DLD1 (cell line): ENCODE results near the gene PSMB10.

Experiments used
- in situ Hi-C: cut with HindIII; loops from 2 replicates; pipeline ENCODE4 v1.10.0; 2017; ENCODE audit warnings: low sequenced_read_pairs

The PSMB10 gene

DNA sequence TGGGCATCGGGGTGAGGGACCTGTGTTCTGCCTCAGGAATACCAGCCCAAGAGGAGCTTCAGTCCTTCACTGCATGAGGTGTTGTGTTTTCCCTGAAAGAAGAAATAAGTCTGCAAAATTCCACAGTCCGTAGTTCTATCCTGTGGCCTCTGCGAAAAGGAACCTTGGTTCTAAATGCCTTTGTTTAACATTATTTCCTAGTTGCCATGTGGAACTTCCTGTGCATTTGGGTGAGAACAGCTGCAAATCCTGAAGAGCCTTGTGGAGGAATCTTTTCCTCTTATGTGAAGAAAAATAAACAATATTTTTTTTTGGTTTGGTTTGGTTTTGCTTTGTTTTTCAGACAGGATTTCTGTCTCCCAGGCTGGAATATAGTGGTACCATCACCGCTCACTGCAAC, 33.8 kb downstream of the PSMB10 start:
- in situ Hi-C loops, result loop anchor here (25.0 kb wide), 1 partner anchor 109 kb away; the partner anchor contains the start of genes DDX28, DPEP2NB and DUS2

DNA sequence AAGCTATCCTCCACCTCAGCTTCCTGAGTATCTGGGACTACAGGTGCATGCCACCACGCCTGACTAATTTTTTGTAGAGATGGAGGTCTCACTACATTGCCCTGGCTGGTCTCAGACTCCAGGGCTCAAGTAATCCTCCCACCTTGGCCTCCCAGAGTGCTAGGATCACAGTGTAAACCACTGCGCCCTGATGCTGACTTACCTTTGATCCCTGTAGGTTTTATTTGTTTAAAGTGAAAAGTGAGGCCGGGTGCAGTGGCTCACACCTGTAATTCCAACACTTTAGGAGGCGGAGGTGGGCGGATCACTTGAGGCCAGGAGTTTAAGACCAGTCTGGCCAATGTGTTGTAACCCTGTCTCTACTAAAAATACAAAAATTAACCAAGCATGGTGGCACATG, 34.9 kb downstream of the PSMB10 start:
- in situ Hi-C loops, result loop anchor here (25.0 kb wide), 1 partner anchor 111 kb away; the partner anchor contains the start of genes DDX28, DPEP2NB and DUS2

DNA sequence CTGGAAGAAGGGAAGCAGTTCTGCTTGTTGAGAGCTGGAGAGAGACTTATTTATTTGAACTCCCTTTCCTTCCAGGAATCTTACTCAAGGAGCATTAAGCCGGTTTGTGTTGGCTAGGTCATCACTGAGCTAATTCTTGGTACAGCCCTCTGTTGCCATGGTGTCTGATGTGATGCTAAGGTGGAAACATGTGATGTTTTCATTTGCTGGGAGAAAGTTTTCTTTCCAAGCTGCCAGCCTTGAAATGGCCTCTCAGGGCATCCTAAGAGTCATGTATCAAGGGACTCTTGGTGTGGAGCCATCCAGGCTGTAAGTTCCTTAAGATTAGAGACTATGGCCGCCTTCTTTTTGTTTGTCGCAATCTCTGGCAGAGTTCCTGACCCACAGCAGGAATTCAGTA, 39.4 kb downstream of the PSMB10 start:
- in situ Hi-C loops, result no loop called here

DNA sequence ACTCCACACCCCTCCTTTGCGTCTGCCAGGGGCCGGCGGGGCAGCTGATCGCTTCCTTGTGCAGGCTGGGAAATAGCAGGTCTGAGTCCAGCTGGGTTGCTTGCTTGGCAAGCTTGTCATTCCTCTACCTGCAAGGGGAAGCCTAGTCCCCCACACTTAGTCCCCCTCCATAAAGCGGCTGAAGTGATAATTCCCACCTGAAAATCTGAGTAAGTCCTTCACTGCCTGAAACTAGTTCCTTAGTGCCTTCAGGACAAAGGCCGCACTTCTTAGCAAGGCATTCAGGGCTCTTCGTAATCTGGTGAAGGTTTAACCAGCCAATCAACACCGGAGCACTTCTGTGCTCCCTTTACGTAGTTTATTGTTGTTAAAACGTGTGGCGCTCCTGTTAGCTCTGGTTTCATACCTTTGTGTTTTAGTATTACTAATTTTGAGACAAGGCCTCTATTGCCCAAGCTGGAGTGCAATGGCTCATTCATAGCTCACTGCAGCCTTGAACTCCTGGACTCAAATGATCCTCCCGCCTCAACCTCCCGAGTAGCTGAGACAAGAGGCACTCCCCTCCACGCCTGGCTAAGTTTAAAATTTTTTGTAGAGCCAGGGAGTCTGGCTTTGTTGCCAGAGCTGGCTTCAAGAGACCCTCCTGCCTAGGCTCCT, 42.8 kb downstream of the PSMB10 start:
- in situ Hi-C loops, result no loop called here

DNA sequence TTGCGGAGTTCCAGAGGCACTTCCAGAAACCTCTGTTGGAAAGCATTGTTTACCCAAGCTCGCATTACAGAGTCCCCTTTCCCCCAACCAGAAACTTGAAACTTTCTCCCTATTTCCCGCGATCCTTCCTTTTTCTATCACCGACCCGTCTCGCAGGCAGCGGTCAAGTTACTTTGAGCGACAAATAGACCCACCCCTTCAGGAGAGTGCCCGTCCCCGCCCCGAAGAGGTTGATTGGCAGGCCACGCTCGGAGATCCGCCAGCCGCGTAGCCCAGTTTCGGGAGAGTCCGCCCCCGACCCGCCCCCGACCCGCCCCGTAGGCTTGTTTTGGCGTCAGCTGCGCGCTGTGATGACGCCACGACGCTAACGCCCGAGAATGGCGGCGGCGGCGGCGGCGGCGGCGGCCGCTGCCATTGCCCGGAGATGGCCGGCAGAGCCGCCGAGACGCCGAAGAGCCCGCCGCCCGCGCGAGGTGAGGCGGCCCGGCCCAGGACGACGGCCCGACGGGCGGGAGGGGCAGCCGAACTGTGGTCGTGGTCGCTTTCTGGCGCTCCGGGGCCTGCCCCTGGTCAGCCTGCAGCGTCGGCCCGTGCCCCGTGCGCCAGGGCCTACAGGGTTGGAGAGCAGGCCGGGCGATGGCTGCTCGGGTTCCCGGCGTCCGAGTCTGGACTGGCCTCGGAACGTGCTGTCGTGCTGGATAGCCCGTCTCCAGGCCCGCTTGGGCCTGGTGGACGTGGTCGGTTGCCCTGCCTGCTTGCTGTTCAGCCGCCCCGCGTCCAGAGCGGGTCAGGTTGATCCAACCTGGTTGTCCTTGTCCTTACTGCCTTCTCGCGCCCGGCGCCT, 43.5 kb downstream of the PSMB10 start, which contains the start of gene PSKH1:
Gene PSKH1 (plus strand): TSS at position 356 of the 844 bp plus-strand sequence. CDS start 15,496 bp downstream, outside the sequence.
- in situ Hi-C loops, result no loop called here

DNA sequence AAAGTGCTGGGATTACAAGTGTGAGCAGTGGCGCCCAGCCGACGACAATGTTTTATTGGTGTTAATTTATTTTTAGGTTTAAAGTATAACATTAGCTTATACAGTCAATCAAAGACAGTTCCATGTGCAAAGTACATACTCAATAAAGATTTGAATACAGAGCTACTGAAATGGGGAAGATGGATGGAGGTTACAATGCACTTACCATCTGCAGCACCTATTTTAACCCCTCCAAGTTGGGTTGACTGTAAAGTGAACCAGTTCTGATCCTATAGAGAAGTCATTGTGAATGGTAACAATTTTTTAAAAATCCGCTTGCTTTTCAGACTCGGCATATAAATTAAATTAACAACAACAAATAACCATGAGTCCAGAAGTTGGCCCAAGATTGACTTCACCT, 44.3 kb downstream of the PSMB10 start:
- in situ Hi-C loops, result no loop called here

DNA sequence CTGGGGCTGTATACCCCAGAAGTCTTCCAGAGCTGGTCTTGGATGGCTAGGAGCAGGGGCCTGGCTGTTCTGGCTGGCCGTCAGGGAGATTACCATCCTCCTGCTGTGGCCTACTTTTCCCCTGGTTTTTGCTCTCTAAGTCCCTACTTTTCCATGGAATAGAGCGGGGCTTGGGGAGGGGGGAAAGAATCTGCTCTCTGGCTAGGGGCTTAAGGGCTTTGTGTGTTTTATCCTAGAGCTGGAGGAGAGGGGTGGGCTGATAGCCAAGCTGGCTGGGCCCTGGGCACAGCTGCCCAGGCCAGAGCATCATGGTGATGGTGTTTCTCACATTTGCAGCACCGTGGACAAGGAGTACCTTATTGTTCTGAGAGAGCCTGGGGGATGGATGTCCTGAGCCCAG, 48.3 kb downstream of the PSMB10 start:
- in situ Hi-C loops, result no loop called here

DNA sequence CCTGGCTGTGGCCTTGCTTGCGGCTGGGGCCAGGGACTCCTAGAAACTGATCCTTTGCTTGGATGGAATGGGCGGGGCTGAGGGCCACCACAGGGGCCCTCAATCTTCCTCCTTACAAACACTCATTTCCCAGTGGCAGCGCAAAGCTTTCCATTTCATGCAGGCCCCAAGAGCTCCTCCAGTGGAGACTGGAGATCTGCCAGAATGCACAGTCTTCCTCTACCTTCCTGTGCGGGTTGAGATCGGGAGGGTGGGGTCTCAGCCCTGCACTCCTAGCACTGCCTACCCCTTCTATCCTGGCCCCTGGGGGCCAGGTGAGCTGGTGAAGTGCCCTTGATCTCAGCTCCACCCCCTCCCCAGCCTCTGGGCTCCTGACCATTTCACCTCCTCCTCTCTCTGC, 50.3 kb downstream of the PSMB10 start:
- in situ Hi-C loops, result no loop called here

DNA sequence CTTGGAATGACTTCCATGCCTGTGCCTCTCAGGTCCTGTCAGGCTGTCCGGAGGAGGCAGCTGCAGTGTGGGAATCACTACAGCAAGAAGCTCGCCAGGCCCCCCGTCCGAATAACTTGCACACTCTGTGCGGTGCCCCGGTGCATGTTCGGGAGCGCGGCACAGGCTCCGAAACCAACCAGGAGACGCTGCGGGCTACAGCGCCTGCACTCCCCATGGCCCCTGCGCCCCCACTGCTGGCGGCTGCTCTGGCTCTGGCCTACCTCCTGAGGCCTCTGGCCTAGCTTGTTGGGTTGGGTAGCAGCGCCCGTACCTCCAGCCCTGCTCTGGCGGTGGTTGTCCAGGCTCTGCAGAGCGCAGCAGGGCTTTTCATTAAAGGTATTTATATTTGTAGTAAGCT, 50.7 kb downstream of the PSMB10 start:
- in situ Hi-C loops, result no loop called here

DNA sequence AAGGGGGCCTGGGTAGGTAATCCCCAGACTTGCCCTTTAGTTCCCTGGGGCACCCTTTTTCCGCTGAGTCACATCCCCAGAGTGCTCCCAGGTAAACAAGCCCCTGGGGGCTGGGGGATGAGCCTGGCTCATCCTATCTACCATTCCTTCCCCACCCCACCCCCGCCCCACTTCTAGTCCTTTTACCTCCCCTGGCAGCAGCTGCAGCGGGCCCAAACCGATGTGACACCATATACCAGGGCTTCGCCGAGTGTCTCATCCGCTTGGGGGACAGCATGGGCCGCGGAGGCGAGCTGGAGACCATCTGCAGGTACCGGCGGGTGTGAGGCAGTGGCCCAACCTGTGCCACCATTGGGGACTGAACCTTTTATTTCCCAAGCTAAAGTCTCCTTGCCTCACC, 51.1 kb downstream of the PSMB10 start:
- in situ Hi-C loops, result no loop called here

DNA sequence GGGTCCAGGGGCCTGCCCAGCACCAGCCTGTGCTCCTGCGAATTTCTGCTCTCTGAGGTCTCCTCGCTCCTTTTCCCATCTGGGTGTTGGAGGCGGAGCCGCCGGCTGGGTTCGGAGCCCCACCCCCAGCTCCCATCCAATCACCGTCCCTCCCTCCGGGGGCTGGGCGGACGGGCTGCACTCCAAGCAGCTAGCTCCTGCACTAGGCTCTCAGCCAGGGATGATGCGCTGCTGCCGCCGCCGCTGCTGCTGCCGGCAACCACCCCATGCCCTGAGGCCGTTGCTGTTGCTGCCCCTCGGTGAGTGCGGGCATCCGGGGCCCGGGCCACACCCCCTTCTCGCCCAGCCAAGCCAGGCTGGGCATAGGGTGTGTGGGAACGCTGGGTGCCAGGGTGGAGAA, 52.0 kb downstream of the PSMB10 start, which contains the start of gene NRN1L:
Gene NRN1L (plus strand): TSS at position 202 of the 400 bp plus-strand sequence. CDS start 19 bp downstream, at position 221.
- in situ Hi-C loops, result no loop called here
